ENCODE measurements around the gene TBC1D2B. TPM values are rescaled to one million over a fixed set of nuclear protein-coding genes. Genes with fewer than 3 reads are reported as not detected.

The TBC1D2B gene
- polyA plus RNA-seq, 1 donor from 2014 or later: 9.4 TPM

GRCh38 chr15:78059110-78059839 is 18.2 kb downstream of the TBC1D2B start:
- H3K79me2 ChIP-seq (replicated peaks; ENCODE audit: insufficient read depth, low read length): peaks cover 8% of the 10 kb centered on the region
- no peaks in the 10 kb centered on the region for H4K20me1 ChIP-seq (ENCODE audit: insufficient read depth)
- H3K27me3 ChIP-seq (ENCODE audit: insufficient read depth, low read depth, low read length): no peaks in the 10 kb centered on the region
- no peaks in the 10 kb centered on the region for H3K9me3 ChIP-seq (ENCODE audit: low read length)
- H3K4me2 ChIP-seq (ENCODE audit: low read length): no peak overlapping the region
- no peaks in the 10 kb centered on the region for H3K9me2 ChIP-seq (ENCODE audit: insufficient read depth, low read length)
- H3K4me3 ChIP-seq (ENCODE audit: low read length): no peak overlapping the region
- H3K27ac ChIP-seq (ENCODE audit: low read length): no peak overlapping the region
- TF ChIP-seq POLR2AphosphoS5 (IDR thresholded peaks at IDR 0.05) (no peak), RAD21 (conservative IDR thresholded peaks at IDR 0.05) (no peak), EZH2 (IDR thresholded peaks at IDR 0.05; ENCODE audit: borderline replicate concordance, insufficient read depth, low read length, poor library complexity, severe bottlenecking) (no peak), CTCF (IDR thresholded peaks at IDR 0.05; ENCODE audit: poor library complexity, severe bottlenecking) (no peak), MXI1 (conservative IDR thresholded peaks at IDR 0.05; ENCODE audit: poor library complexity, severe bottlenecking) (no peak), TAF1 (IDR thresholded peaks at IDR 0.05; ENCODE audit: low read depth) (no peak), EP300 (conservative IDR thresholded peaks at IDR 0.05; ENCODE audit: poor library complexity, severe bottlenecking) (no peak), SMC3 (conservative IDR thresholded peaks at IDR 0.05; ENCODE audit: poor library complexity) (no peak)
- TF ChIP-seq, protein P1, sequence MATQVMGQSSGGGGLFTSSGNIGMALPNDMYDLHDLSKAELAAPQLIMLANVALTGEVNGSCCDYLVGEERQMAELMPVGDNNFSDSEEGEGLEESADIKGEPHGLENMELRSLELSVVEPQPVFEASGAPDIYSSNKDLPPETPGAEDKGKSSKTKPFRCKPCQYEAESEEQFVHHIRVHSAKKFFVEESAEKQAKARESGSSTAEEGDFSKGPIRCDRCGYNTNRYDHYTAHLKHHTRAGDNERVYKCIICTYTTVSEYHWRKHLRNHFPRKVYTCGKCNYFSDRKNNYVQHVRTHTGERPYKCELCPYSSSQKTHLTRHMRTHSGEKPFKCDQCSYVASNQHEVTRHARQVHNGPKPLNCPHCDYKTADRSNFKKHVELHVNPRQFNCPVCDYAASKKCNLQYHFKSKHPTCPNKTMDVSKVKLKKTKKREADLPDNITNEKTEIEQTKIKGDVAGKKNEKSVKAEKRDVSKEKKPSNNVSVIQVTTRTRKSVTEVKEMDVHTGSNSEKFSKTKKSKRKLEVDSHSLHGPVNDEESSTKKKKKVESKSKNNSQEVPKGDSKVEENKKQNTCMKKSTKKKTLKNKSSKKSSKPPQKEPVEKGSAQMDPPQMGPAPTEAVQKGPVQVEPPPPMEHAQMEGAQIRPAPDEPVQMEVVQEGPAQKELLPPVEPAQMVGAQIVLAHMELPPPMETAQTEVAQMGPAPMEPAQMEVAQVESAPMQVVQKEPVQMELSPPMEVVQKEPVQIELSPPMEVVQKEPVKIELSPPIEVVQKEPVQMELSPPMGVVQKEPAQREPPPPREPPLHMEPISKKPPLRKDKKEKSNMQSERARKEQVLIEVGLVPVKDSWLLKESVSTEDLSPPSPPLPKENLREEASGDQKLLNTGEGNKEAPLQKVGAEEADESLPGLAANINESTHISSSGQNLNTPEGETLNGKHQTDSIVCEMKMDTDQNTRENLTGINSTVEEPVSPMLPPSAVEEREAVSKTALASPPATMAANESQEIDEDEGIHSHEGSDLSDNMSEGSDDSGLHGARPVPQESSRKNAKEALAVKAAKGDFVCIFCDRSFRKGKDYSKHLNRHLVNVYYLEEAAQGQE (IDR thresholded peaks at IDR 0.05; ENCODE audit: borderline replicate concordance): no peak
- no peak overlapping the region for H2AFZ ChIP-seq (ENCODE audit: low read depth, low read length)
- H3F3A ChIP-seq (ENCODE audit: insufficient read depth, low read length, poor library complexity, severe bottlenecking): no peaks in the 10 kb centered on the region
- no peaks in the 10 kb centered on the region for H3K36me3 ChIP-seq (ENCODE audit: insufficient read depth, low read length)
- H3K9ac ChIP-seq (ENCODE audit: low read length): no peak overlapping the region

GRCh38 chr15:78058401-78058935 is 19.0 kb downstream of the TBC1D2B start:
- TF ChIP-seq CTCF (IDR thresholded peaks at IDR 0.05; ENCODE audit: poor library complexity, severe bottlenecking) (no peak), EZH2 (IDR thresholded peaks at IDR 0.05; ENCODE audit: borderline replicate concordance, insufficient read depth, low read length, poor library complexity, severe bottlenecking) (no peak), POLR2AphosphoS5 (IDR thresholded peaks at IDR 0.05) (no peak), MXI1 (conservative IDR thresholded peaks at IDR 0.05; ENCODE audit: poor library complexity, severe bottlenecking) (no peak), TAF1 (IDR thresholded peaks at IDR 0.05; ENCODE audit: low read depth) (no peak), RAD21 (conservative IDR thresholded peaks at IDR 0.05) (no peak), SMC3 (conservative IDR thresholded peaks at IDR 0.05; ENCODE audit: poor library complexity) (no peak), EP300 (conservative IDR thresholded peaks at IDR 0.05; ENCODE audit: poor library complexity, severe bottlenecking) (no peak)
- TF ChIP-seq, protein P1 (IDR thresholded peaks at IDR 0.05; ENCODE audit: borderline replicate concordance): no peak
- no peak overlapping the region for H3K4me2 ChIP-seq (ENCODE audit: low read length)
- H3F3A ChIP-seq (ENCODE audit: insufficient read depth, low read length, poor library complexity, severe bottlenecking): no peaks in the 10 kb centered on the region

More at GRCh38 chr15:78058401-78058935, 19.0 kb downstream of the TBC1D2B start:
- no peak overlapping the region for H3K4me3 ChIP-seq (ENCODE audit: low read length)
- no peaks in the 10 kb centered on the region for H3K36me3 ChIP-seq (ENCODE audit: insufficient read depth, low read length)
- H2AFZ ChIP-seq (ENCODE audit: low read depth, low read length): no peak overlapping the region
- H3K9me2 ChIP-seq (ENCODE audit: insufficient read depth, low read length): no peaks in the 10 kb centered on the region
- no peaks in the 10 kb centered on the region for H4K20me1 ChIP-seq (ENCODE audit: insufficient read depth)
- H3K27ac ChIP-seq (ENCODE audit: low read length): no peak overlapping the region
- H3K9me3 ChIP-seq (ENCODE audit: low read length): no peaks in the 10 kb centered on the region
- no peak overlapping the region for H3K9ac ChIP-seq (ENCODE audit: low read length)
- no peaks in the 10 kb centered on the region for H3K27me3 ChIP-seq (ENCODE audit: insufficient read depth, low read depth, low read length)
- H3K79me2 ChIP-seq (replicated peaks; ENCODE audit: insufficient read depth, low read length): peaks cover 7% of the 10 kb centered on the region

All from neural cell (in vitro differentiated cells).